SK-N-SH (cell line): ENCODE measurements around the gene MAN2A2. TPM values are rescaled to one million over a fixed set of nuclear protein-coding genes. Genes with fewer than 3 reads are reported as not detected.

Experiments
- CTCF ChIA-PET: fragments of 300-600, 350-600 bp; formaldehyde crosslinking; extraction: SDS; loops from one replicate; lab custom pipeline; 2021; lab: Yijun Ruan, JAX
- POLR2A ChIA-PET: fragments of 350-600 bp; sonication (Branson Sonifier 250); formaldehyde crosslinking; extraction: SDS; loops from one replicate; lab custom pipeline; 2020; ENCODE audit warnings: antibody characterized with exemption, inconsistent platforms; lab: Yijun Ruan, JAX
- DNase-seq: peaks from one replicate; pipeline ENCODE4 v3.0.0; 2012
- H2AFZ ChIP-seq: fragments of 200-600 bp; sonication (generic); 2 replicates; pipeline ENCODE4 v1.8.1; 2016; ENCODE audit warnings: antibody characterized with exemption, mild to moderate bottlenecking, low read depth
- H3F3A ChIP-seq: fragments of 200-600 bp; sonication (generic); replicated peaks from 2 replicates; pipeline ENCODE3; 2016; ENCODE audit warnings: antibody characterized with exemption, mild to moderate bottlenecking; ENCODE audit not compliant: insufficient read depth
- H3K27ac ChIP-seq, 2 experiments: fragments of 200-500 bp in 1 of 2; fragments of 200-600 bp in 1 of 2; sonication (Bioruptor generic) in 1 of 2; sonication (generic), shearing (Covaris generic) in 1 of 2; 2 replicates each; pipeline versions ENCODE4 v1.5.1 to v1.6.1; 2014 to 2016; ENCODE audit warnings: low read depth in 2 of 2, inconsistent platforms in 1 of 2, low read length in 1 of 2, mild to moderate bottlenecking in 1 of 2, mixed read lengths in 1 of 2
- H3K27me3 ChIP-seq: fragments of 200-600 bp; sonication (generic), shearing (Covaris generic); 2 replicates; pipeline ENCODE4 v1.6.1; 2016; ENCODE audit warnings: mixed run types; ENCODE audit not compliant: insufficient read depth
- H3K36me3 ChIP-seq, 2 experiments: fragments of 200-500 bp in 1 of 2; fragments of 200-600 bp in 1 of 2; sonication (Bioruptor generic) in 1 of 2; sonication (generic) in 1 of 2; replicated peaks in 1 of 2; 2 replicates each; pipeline versions ENCODE3 to v1.5.1; 2014 to 2016; ENCODE audit warnings: low read length in 1 of 2, mild to moderate bottlenecking in 1 of 2; ENCODE audit not compliant: insufficient read depth in 2 of 2, control insufficient read depth in 1 of 2
- H3K4me1 ChIP-seq, 2 experiments: fragments of 200-500 bp in 1 of 2; fragments of 200-600 bp in 1 of 2; sonication (Bioruptor generic) in 1 of 2; sonication (generic), shearing (Covaris generic) in 1 of 2; 2 replicates each; pipeline versions ENCODE4 v1.5.1 to v1.6.1; 2014 to 2016; ENCODE audit warnings: low read depth in 1 of 2, low read length in 1 of 2, mixed run types in 1 of 2; ENCODE audit not compliant: insufficient read depth in 2 of 2, control insufficient read depth in 1 of 2
- H3K4me2 ChIP-seq: fragments of 200-600 bp; sonication (generic), shearing (Covaris generic); 2 replicates; pipeline ENCODE4 v1.6.1; 2017; ENCODE audit warnings: mixed run types
- H3K4me3 ChIP-seq, 2 experiments: fragments of 200-500 bp in 1 of 2; fragments of 200-600 bp in 1 of 2; sonication (Bioruptor generic) in 1 of 2; sonication (generic), shearing (Covaris generic) in 1 of 2; 2 replicates each; pipeline versions ENCODE4 v1.5.1 to v1.8.1; 2014 to 2016; ENCODE audit warnings: low read depth in 2 of 2, inconsistent platforms in 1 of 2, low read length in 1 of 2, mild to moderate bottlenecking in 1 of 2, mixed read lengths in 1 of 2, moderate library complexity in 1 of 2
- H3K79me2 ChIP-seq: fragments of 200-600 bp; sonication (generic); 2 replicates; pipeline ENCODE4 v1.8.1; 2017; ENCODE audit warnings: mild to moderate bottlenecking; ENCODE audit not compliant: insufficient read depth
- H3K9ac ChIP-seq: fragments of 200-600 bp; sonication (generic); 2 replicates; pipeline ENCODE4 v1.6.1; 2017; ENCODE audit warnings: mixed run types
- H3K9me2 ChIP-seq: fragments of 200-600 bp; sonication (generic); 2 replicates; pipeline ENCODE4 v1.6.1; 2017; ENCODE audit warnings: mixed run types
- H3K9me3 ChIP-seq: fragments of 200-600 bp; sonication (generic); 2 replicates; pipeline ENCODE4 v1.6.1; 2017; ENCODE audit warnings: mixed run types, mild to moderate bottlenecking, moderate library complexity
- H4K20me1 ChIP-seq: fragments of 200-600 bp; sonication (generic); 2 replicates; pipeline ENCODE4 v1.6.1; 2017; ENCODE audit warnings: mild to moderate bottlenecking, mixed run types; ENCODE audit not compliant: insufficient read depth
- FOXM1 ChIP-seq: IDR thresholded peaks from 2 replicates; pipeline ENCODE4 v1.4.0; 2012; ENCODE audit warnings: low read depth, mild to moderate bottlenecking
- GABPA ChIP-seq: IDR thresholded peaks from 2 replicates; pipeline ENCODE4 v1.4.0; 2012; ENCODE audit warnings: low read depth, mild to moderate bottlenecking
- GATA2 ChIP-seq: sonication (generic); formaldehyde crosslinking; IDR thresholded peaks from 2 replicates; pipeline ENCODE4 v1.5.0; 2020; ENCODE audit warnings: mild to moderate bottlenecking, missing genetic modification reagents
- RXRA ChIP-seq: IDR thresholded peaks from 2 replicates; pipeline ENCODE4 v1.4.0; 2012; ENCODE audit warnings: low read depth, mild to moderate bottlenecking, borderline replicate concordance
- WGBS: methylation state at CpG from one replicate; pipeline ENCODE4 v1.1.6; 2017; ENCODE audit warnings: low lambda C conversion rate; 5-methylcytosine and 5-hydroxymethylcytosine counted together
- polyA plus RNA-seq, 3 experiments: library from polyadenylated mRNA; depleted of rRNA; stranded (reverse); fragments of >200 nt; gene quantifications; 2 replicates each; pipeline ENCODE4 v1.2.3, GENCODE V29; 2012
- TF ChIP-seq, protein P1 (sequence below): IDR thresholded peaks from 2 replicates; pipeline ENCODE4 v1.6.1; 2012; ENCODE audit warnings: mild to moderate bottlenecking, low read depth, low read length, moderate library complexity
- TF ChIP-seq, protein P2 (sequence below): IDR thresholded peaks from 2 replicates; pipeline ENCODE4 v1.4.0; 2012; ENCODE audit warnings: low read depth

Gene MAN2A2
- polyA plus RNA-seq, 1 of the 3 experiments (the other 2 are of a cell fraction), result 35.0 TPM

DNA sequence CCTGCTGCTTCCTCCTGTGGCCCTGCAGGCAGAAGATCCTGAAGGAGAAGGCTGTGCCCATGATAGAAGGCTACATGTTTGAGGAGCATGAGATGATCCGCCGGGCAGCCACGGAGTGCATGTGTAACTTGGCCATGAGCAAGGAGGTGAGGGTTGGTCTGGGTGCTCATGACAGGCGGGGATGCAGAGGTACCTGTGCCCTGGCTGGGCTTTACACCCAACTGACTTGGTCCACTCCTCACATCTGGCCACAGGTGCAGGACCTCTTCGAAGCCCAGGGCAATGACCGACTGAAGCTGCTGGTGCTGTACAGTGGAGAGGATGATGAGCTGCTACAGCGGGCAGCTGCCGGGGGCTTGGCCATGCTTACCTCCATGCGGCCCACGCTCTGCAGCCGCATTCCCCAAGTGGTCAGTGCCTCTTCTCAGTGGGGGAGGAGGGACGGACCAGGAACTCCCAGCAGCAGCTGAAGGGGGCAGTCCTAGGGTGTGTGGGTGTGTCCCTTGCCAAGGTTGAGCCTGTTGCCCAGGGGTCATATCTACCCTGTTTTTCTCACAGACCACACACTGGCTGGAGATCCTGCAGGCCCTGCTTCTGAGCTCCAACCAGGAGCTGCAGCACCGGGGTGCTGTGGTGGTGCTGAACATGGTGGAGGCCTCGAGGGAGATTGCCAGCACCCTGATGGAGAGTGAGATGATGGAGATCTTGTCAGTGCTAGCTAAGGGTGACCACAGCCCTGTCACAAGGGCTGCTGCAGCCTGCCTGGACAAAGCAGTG, 50.0 kb downstream of the MAN2A2 start (continued):
- TF ChIP-seq, protein P1, sequence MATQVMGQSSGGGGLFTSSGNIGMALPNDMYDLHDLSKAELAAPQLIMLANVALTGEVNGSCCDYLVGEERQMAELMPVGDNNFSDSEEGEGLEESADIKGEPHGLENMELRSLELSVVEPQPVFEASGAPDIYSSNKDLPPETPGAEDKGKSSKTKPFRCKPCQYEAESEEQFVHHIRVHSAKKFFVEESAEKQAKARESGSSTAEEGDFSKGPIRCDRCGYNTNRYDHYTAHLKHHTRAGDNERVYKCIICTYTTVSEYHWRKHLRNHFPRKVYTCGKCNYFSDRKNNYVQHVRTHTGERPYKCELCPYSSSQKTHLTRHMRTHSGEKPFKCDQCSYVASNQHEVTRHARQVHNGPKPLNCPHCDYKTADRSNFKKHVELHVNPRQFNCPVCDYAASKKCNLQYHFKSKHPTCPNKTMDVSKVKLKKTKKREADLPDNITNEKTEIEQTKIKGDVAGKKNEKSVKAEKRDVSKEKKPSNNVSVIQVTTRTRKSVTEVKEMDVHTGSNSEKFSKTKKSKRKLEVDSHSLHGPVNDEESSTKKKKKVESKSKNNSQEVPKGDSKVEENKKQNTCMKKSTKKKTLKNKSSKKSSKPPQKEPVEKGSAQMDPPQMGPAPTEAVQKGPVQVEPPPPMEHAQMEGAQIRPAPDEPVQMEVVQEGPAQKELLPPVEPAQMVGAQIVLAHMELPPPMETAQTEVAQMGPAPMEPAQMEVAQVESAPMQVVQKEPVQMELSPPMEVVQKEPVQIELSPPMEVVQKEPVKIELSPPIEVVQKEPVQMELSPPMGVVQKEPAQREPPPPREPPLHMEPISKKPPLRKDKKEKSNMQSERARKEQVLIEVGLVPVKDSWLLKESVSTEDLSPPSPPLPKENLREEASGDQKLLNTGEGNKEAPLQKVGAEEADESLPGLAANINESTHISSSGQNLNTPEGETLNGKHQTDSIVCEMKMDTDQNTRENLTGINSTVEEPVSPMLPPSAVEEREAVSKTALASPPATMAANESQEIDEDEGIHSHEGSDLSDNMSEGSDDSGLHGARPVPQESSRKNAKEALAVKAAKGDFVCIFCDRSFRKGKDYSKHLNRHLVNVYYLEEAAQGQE, result no peak

DNA sequence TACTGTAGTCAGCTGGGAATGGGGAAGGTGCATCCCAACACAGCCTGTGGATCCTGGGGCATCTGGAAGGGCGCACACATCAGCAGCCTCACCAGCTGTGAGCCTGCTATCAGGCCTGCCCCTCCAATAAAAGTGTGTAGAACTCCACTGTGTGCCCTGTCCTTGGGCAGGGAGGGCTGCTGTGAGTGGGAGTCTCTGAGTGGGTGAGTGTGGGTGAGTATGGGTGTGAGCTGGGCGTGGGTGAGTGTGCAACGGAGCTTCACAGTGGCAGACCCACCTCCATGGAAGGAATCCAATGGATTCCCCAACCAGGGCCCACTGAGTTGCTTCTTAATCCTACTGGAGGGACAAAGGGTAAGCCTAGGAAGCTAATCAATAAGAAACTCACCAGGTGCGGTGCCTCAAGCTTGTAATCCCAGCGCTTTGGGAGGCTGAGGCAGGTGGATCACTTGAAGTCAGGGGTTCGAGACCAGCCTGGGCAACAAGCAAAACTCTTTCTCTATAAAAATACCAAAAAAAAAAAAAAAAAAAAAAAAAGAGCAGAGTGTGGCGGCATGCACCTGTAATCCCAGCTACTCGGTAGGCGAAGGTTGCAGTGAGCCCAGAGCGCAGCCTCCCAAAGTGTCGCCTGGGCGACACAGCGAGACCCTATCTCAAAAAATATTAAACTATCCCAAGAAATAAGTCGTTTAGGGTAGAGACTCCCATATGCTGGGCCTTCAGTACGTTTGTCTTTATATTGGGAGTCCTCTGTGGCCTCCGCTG, 51.0 kb downstream of the MAN2A2 start:
- no peak for DNase-seq
- Histone ChIP-seq H3K79me2 (peaks cover 27% of the 10 kb centered on the region), H3K9me3 (no peaks in the 10 kb centered on the region), H3F3A (peaks cover 12% of the 10 kb centered on the region), H4K20me1 (no peaks in the 10 kb centered on the region), H3K4me1 (peaks cover 0 to 23% of the 10 kb centered on the region in 2 experiments; a peak in 1 of 4 replicates), H3K4me3 (peak overlapping the region in 1 of 2 experiments; percentile 81; a peak in 1 of 4 replicates), H3K27ac (peak overlapping the region in 1 of 2 experiments; percentile 88; a peak in 1 of 4 replicates), H3K4me2 (peak overlapping the region; percentile 86), H3K9ac (0 out of 2 replicates have a peak overlapping the region, but pooled peaks have one; percentile 94)
- CTCF ChIA-PET, result interaction anchor here (1.0 to 10.8 kb wide), 9 partner anchors 11 to 318 kb away, joined by 3 to 186 read pairs (median 3); partner anchors contain the start of genes HDDC3 and UNC45A
- TF ChIP-seq GABPA (no peak), GATA2 (no peak), FOXM1 (no peak), RXRA (no peak)
- TF ChIP-seq, protein P2, sequence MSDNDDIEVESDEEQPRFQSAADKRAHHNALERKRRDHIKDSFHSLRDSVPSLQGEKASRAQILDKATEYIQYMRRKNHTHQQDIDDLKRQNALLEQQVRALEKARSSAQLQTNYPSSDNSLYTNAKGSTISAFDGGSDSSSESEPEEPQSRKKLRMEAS, result no peak
- TF ChIP-seq, all 33 proteins: peak for 0
- POLR2A ChIA-PET, result interaction anchor here (0.5 to 2.6 kb wide), 9 partner anchors 8 to 565 kb away, joined by 3 to 23 read pairs (median 3); partner anchors contain the start of genes HDDC3 and UNC45A
- Histone ChIP-seq H3K9me2 (no peaks in the 10 kb centered on the region), H3K36me3 (peaks cover 9 to 37% of the 10 kb centered on the region in 2 experiments), H2AFZ (peak overlapping the region; percentile 94), H3K27me3 (no peaks in the 10 kb centered on the region)
- WGBS, result 79% methylated on average over 16 of the region's 16 CpGs
